Heart right ventricle (tissue), 16 donors: ENCODE measurements around the gene SMYD2. TPM values are rescaled to one million over a fixed set of nuclear protein-coding genes. Genes with fewer than 3 reads are reported as not detected.

ENCODE experiments used
- ATAC-seq, 8 donors: fragments of 200-7000 bp; cut with Tn5 transposase; one replicate each; pipeline ENCODE4 v1.9.1; 2020; ENCODE audit warnings: mild to moderate bottlenecking in 8 of 8, moderate library complexity in 8 of 8, moderate number of reproducible peaks in 1 of 8
- DNase-seq, 2 donors: peaks; one replicate each; pipeline ENCODE4 v3.0.0-alpha.2; 2020
- H3K27ac ChIP-seq, 10 donors: fragments of 200-600 bp; sonication (generic) in 2 of 10; one replicate each; pipeline versions ENCODE4 v1.5.0 to v1.8.0; 2020 to 2022; ENCODE audit warnings: mild to moderate bottlenecking in 3 of 10
- H3K27me3 ChIP-seq, 7 donors: fragments of 200-600 bp; one replicate each; pipeline ENCODE4 v1.8.0; 2021 to 2022; ENCODE audit warnings: mild to moderate bottlenecking in 2 of 7
- H3K36me3 ChIP-seq, 9 donors: fragments of 200-600 bp; sonication (generic) in 1 of 9; one replicate each; pipeline versions ENCODE4 v1.5.0 to v1.8.0; 2020 to 2022; ENCODE audit warnings: mild to moderate bottlenecking in 2 of 9
- H3K4me1 ChIP-seq, 9 donors: fragments of 200-600 bp; sonication (generic) in 1 of 9; one replicate each; pipeline versions ENCODE4 v1.5.0 to v1.8.0; 2020 to 2022; ENCODE audit warnings: mild to moderate bottlenecking in 4 of 9
- H3K4me3 ChIP-seq, 10 donors: fragments of 200-600 bp; sonication (generic) in 2 of 10; one replicate each; pipeline versions ENCODE4 v1.5.0 to v1.8.0; 2020 to 2022; ENCODE audit warnings: mild to moderate bottlenecking in 7 of 10, moderate library complexity in 2 of 10
- H3K9me3 ChIP-seq, 11 donors: fragments of 200-600 bp in 10 of 11; sonication (generic) in 2 of 11; one replicate each; pipeline versions ENCODE4 v1.5.0 to v1.8.0; 2013 to 2022; ENCODE audit warnings: mild to moderate bottlenecking in 2 of 11, control low read depth in 1 of 11, moderate library complexity in 1 of 11
- CTCF ChIP-seq, 9 donors: fragments of 200-600 bp; sonication (generic) in 2 of 9; IDR thresholded peaks; one replicate each; pipeline versions ENCODE4 v1.5.0 to v1.8.0; 2021 to 2022; ENCODE audit warnings: antibody characterized with exemption in 9 of 9, mild to moderate bottlenecking in 5 of 9, moderate library complexity in 1 of 9
- WGBS, 2 donors: extraction: QIAGEN DNeasy Blood & Tissue Kit; methylation state at CpG; one replicate each; pipeline ENCODE4 v1.1.7; 2013; ENCODE audit warnings: inconsistent platforms in 1 of 2; 5-methylcytosine and 5-hydroxymethylcytosine counted together
- intact Hi-C, 10 donors: fragments of 100-400 bp; cut with DNase I; formaldehyde crosslinking; loops; one replicate each; pipeline versions ENCODE4 v1.11.1 to v1.14.2; 2022
- polyA plus RNA-seq, 2 donors: library from polyadenylated mRNA; stranded (reverse); fragments of 200-250 nt; gene quantifications; one replicate each; pipeline ENCODE4 v1.2.3, GENCODE V29; 2013
- total RNA-seq, 10 donors: library from RNA; stranded (reverse); fragmentation: NEBNext Ultra II Directional in 3 of 10; extraction: Animal tissue kit (Norgen Biotek cat#: 25700) in 3 of 10; gene quantifications; one replicate each; pipeline versions ENCODE4 v1.2.1 to v1.2.4, GENCODE V29; 2021 to 2023
- donor health status: Arrhythmogenic right ventricular cardiomyopathy.
- donor health status: ischemic (EF 13 %, LVEDD 7.1; RV severe dilation, severe dysfunction).
- donor health status: healthy with polysubstance abuse.
- donor health status: DM: no; HTN: yes; CAD: no.
- donor health status: DM: no; HTN: no; CAD: no.
- donor health status: ischemic (EF 25% LVEDD 6.9; RV normal size, moderate dysfunction).
- donor health status: ischemic (EF 25% LVEDD 5.7; RV mildly dilated, moderate dysfunction).
- donor health status: healthy.
- donor health status: DM: yes; HTN: yes; CAD: no.
- donor health status: Ischemic cardiomyopathy.
- donor health status: ischemic (EF 35%, LVEDD 5.7; RV mildly dilated, moderate dysfunction).
- donor health status: nonischemic (EF 11% LVEDD 7.7; RV severe dilation, severe dysfunction).
- donor health status: DM: yes; HTN: yes; CAD: no.
- donor health status: PGD.
- donor health status: ischemic (EF 29% LVEDD 5.4; RV normal size, mild dysfunction).
- donor health status: nonischemic (EF 23%, LVEDD 6.1; RV moderate dilation, normal function).

Gene SMYD2
- total and polyA plus RNA-seq, 12 donors, result 97.3 to 438 (median 292) TPM

GRCh38 chr1:214261206-214262123, 19.5 kb upstream of the SMYD2 start:
- DNase-seq (peak; percentile 86 to 87), ATAC-seq (peak; percentile 93 to 98 (median 96))
- H3K4me1 ChIP-seq, result peaks cover 0 to 20% (median 7%) of the 10 kb centered on the region in 9 donors
- TF ChIP-seq CTCF (IDR thresholded peaks at IDR 0.05), result peak; percentile 92 to 99 (median 98)
- 6 to 7% methylated on average over 15 of the region's 15 CpGs for WGBS, 2 donors
- peaks cover 0 to 67% (median 24%) of the 10 kb centered on the region in 7 donors for H3K27me3 ChIP-seq
- no peaks in the 10 kb centered on the region for H3K36me3 ChIP-seq
- intact Hi-C loops, result loop anchor here (1.0 to 10.0 kb wide), 10 partner anchors 34 to 326 kb away; no protein-coding TSS in a partner anchor
- H3K27ac ChIP-seq, result peak overlapping the region in 7 of 10 donors; percentile 23 to 85 (median 66)
- H3K4me3 ChIP-seq, result no peak overlapping the region
- H3K9me3 ChIP-seq, result no peaks in the 10 kb centered on the region

GRCh38 chr1:214264196-214264595, 16.8 kb upstream of the SMYD2 start:
- H3K27ac ChIP-seq, result no peak overlapping the region
- intact Hi-C loops, result loop anchor here in 8 of 10 donors (2.0 to 10.0 kb wide), 6 partner anchors 37 to 323 kb away; no protein-coding TSS in a partner anchor
- H3K27me3 ChIP-seq, result peaks cover 0 to 94% (median 33%) of the 10 kb centered on the region in 7 donors
- no peaks in the 10 kb centered on the region for H3K36me3 ChIP-seq
- ATAC-seq (no peak), DNase-seq (no peak)
- H3K9me3 ChIP-seq, result no peaks in the 10 kb centered on the region
- whole genome bisulfite sequencing, 2 donors, result 78 to 88% methylated on average over 4 of the region's 4 CpGs
- no peak for TF ChIP-seq CTCF (IDR thresholded peaks at IDR 0.05)
- no peak overlapping the region for H3K4me3 ChIP-seq
- H3K4me1 ChIP-seq, result peaks cover 0 to 17% (median 7%) of the 10 kb centered on the region in 9 donors

- TF ChIP-seq CTCF (IDR thresholded peaks at IDR 0.05), result no peak
- DNase-seq (no peak), ATAC-seq (no peak)
- peaks cover 0 to 95% (median 39%) of the 10 kb centered on the region in 7 donors for H3K27me3 ChIP-seq
- no peaks in the 10 kb centered on the region for H3K36me3 ChIP-seq
- peaks cover 0 to 17% (median 7%) of the 10 kb centered on the region in 9 donors for H3K4me1 ChIP-seq
- intact Hi-C loops, result loop anchor here in 8 of 10 donors (2.0 to 10.0 kb wide), 6 partner anchors 38 to 322 kb away; no protein-coding TSS in a partner anchor
- no peak overlapping the region for H3K4me3 ChIP-seq
- H3K9me3 ChIP-seq, result no peaks in the 10 kb centered on the region
- H3K27ac ChIP-seq, result no peak overlapping the region
- whole genome bisulfite sequencing, 2 donors, result 63 to 70% methylated on average over 3 of the region's 3 CpGs
These were observed 16.0 kb upstream of the SMYD2 start for GRCh38 chr1:214264976-214265375.

- intact Hi-C loops, result no loop called here
- 70 to 74% methylated on average over 2 of the region's 2 CpGs for WGBS, 2 donors
These were observed 10.8 kb upstream of the SMYD2 start for GRCh38 chr1:214270097-214270650.

More at GRCh38 chr1:214270097-214270650, 10.8 kb upstream of the SMYD2 start:
- DNase-seq, result no peak
- Histone ChIP-seq H3K27me3 (peaks cover 0 to 69% (median 29%) of the 10 kb centered on the region in 7 donors), H3K9me3 (no peaks in the 10 kb centered on the region), H3K36me3 (no peaks in the 10 kb centered on the region), H3K4me3 (no peak overlapping the region), H3K4me1 (peaks cover 0 to 11% (median 0%) of the 10 kb centered on the region in 9 donors), H3K27ac (peak overlapping the region in 1 of 10 donors; percentile 35)
- no peak for ATAC-seq
- no peak for TF ChIP-seq CTCF (IDR thresholded peaks at IDR 0.05)
